Right lobe of liver (tissue), 4 donors: Measurements from ENCODE around the gene CHRNB1.

Experiments
- POLR2A ChIP-seq: fragments of 450-650 bp; IDR thresholded peaks from one replicate; pipeline ENCODE4 v1.6.1; 2017; ENCODE audit warnings: antibody characterized with exemption, mild to moderate bottlenecking
- TF ChIP-seq, protein P1 (sequence below), 4 donors: fragments of 200-600 bp in 3 of 4; fragments of 450-650 bp in 1 of 4; IDR thresholded peaks; one replicate each; pipeline versions ENCODE4 v1.5.1 to v1.8.0; 2016 to 2022; ENCODE audit warnings: antibody characterized with exemption in 4 of 4, mild to moderate bottlenecking in 2 of 4
- donor health status: DM: no; HTN: no; CAD: no.
- donor health status: DM: no; HTN: no; CAD: no.
- donor health status: DM: no; HTN: yes; CAD: no.

DNA sequence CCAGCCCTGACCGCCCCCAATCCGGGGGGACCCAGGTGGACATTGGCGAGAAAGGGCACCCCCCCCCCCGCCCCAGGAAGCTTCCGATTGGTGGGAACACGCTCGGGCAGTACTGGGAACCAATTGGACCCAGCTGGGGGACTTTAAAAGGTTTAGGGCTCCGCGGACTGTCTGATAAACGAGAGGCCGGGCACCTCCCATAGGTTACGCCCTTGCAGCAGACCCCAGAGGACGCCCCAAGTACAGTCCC is 41.2 kb upstream of the CHRNB1 start:
- TF ChIP-seq, protein P1, sequence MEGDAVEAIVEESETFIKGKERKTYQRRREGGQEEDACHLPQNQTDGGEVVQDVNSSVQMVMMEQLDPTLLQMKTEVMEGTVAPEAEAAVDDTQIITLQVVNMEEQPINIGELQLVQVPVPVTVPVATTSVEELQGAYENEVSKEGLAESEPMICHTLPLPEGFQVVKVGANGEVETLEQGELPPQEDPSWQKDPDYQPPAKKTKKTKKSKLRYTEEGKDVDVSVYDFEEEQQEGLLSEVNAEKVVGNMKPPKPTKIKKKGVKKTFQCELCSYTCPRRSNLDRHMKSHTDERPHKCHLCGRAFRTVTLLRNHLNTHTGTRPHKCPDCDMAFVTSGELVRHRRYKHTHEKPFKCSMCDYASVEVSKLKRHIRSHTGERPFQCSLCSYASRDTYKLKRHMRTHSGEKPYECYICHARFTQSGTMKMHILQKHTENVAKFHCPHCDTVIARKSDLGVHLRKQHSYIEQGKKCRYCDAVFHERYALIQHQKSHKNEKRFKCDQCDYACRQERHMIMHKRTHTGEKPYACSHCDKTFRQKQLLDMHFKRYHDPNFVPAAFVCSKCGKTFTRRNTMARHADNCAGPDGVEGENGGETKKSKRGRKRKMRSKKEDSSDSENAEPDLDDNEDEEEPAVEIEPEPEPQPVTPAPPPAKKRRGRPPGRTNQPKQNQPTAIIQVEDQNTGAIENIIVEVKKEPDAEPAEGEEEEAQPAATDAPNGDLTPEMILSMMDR (IDR thresholded peaks at IDR 0.05), result no peak
- no peak for TF ChIP-seq POLR2A
